ENCODE results near the gene PDGFRA. TPM values are rescaled to one million over a fixed set of nuclear protein-coding genes. Genes with fewer than 3 reads are reported as not detected.

The PDGFRA gene
- total RNA-seq, 2 donors from 2014 or later: 25.3 to 42.8 TPM

DNA sequence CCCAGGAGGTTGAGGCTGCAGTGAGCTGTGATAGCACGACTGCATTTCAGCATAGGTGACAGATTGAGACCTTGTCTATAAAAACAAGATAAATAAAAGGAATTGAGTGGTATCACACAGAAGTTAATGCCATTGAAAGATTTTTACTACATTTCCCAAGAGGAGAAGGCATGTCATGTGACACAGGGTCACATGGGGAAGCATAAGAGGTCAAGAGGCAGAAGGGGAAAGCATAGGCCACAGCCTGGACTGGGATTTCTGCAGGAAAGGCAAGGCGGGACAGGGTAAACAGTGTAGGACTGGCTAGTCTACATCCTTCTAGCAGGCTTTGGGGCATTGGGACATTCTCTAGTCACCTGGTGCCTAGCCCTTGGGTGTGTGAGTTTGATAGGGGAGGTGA is 88.6 kb downstream of the PDGFRA start:
- no peak for DNase-seq (ENCODE audit: low spot score)
- Histone ChIP-seq H3K36me3 (no peaks in the 10 kb centered on the region), H3K27me3 (no peaks in the 10 kb centered on the region), H3K4me1 (no peaks in the 10 kb centered on the region), H3K9me3 (no peaks in the 10 kb centered on the region), H3K27ac (no peak overlapping the region), H3K4me3 (no peak overlapping the region)
- TF ChIP-seq, protein P1, sequence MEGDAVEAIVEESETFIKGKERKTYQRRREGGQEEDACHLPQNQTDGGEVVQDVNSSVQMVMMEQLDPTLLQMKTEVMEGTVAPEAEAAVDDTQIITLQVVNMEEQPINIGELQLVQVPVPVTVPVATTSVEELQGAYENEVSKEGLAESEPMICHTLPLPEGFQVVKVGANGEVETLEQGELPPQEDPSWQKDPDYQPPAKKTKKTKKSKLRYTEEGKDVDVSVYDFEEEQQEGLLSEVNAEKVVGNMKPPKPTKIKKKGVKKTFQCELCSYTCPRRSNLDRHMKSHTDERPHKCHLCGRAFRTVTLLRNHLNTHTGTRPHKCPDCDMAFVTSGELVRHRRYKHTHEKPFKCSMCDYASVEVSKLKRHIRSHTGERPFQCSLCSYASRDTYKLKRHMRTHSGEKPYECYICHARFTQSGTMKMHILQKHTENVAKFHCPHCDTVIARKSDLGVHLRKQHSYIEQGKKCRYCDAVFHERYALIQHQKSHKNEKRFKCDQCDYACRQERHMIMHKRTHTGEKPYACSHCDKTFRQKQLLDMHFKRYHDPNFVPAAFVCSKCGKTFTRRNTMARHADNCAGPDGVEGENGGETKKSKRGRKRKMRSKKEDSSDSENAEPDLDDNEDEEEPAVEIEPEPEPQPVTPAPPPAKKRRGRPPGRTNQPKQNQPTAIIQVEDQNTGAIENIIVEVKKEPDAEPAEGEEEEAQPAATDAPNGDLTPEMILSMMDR (IDR thresholded peaks at IDR 0.05): no peak

DNA sequence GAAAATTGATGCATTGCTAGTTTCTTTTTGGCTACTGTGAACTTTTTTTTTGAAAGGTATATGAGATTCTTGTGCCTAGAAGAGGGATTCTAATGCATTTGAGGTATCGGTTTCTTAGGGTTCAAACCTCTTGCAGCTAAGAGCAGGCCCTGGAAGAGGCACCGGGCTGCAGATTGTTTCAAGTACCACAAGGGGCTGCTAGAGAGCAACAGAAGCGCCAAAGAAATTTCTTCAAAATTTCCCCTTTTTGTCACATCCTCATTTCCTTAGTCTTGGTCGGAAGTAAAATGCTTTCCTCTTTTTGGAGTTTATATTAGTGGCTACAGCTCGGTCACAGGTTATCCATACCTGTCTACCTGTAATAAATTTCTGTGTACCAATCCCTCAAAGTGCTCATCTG is 89.8 kb downstream of the PDGFRA start:
- no peak overlapping the region for H3K4me3 ChIP-seq
- H3K27me3 ChIP-seq: no peaks in the 10 kb centered on the region
- H3K27ac ChIP-seq: no peak overlapping the region
- no peaks in the 10 kb centered on the region for H3K4me1 ChIP-seq
- H3K36me3 ChIP-seq: no peaks in the 10 kb centered on the region
- DNase-seq (ENCODE audit: low spot score): no peak
- no peaks in the 10 kb centered on the region for H3K9me3 ChIP-seq
- TF ChIP-seq, protein P1 (IDR thresholded peaks at IDR 0.05): peak; percentile 61 to 77

DNA sequence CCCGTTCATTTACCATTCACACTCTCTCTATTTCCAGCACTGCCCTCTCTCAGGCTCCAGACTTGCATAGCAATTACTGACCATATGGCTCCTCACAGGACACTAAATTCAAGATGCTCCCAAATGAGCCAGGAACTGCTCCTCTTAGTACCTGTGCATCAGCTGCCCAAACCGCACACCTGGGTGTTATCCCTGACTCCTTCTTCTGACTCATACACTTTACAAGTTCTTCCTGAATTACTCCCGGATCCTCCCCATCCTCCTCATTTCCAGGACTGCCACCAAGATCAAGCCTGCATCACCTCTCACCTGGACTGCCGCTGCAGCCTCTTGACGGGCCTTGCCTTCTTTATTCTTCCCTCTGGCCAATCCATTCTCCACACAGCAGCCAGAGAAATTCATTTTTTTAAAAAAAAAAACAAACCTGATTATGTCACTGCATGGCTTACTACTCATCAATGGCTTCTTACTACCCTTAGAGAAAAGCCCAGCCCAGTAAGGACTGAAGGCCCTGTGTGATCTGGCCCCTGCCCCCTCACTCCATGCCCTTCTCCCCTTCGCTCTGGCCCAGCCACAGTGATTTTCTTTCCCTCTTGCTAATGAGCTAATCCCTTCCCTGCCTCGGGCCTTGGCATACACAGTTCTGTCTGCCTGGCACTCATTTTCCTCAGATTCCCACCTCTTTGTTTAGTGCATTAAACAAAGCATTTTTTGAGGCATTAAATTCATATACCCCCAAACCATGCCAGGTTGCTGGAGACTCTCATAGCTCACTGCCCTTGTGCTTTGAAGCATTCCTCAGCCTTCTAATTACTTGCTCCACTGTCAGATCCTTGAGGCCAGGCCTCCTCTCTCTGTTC is 92.0 kb downstream of the PDGFRA start:
- Histone ChIP-seq H3K27ac (no peak overlapping the region), H3K36me3 (no peaks in the 10 kb centered on the region), H3K4me3 (no peak overlapping the region), H3K27me3 (no peaks in the 10 kb centered on the region), H3K4me1 (no peaks in the 10 kb centered on the region), H3K9me3 (no peaks in the 10 kb centered on the region)
- TF ChIP-seq, protein P1 (IDR thresholded peaks at IDR 0.05): no peak
- no peak for DNase-seq (ENCODE audit: low spot score)

DNA sequence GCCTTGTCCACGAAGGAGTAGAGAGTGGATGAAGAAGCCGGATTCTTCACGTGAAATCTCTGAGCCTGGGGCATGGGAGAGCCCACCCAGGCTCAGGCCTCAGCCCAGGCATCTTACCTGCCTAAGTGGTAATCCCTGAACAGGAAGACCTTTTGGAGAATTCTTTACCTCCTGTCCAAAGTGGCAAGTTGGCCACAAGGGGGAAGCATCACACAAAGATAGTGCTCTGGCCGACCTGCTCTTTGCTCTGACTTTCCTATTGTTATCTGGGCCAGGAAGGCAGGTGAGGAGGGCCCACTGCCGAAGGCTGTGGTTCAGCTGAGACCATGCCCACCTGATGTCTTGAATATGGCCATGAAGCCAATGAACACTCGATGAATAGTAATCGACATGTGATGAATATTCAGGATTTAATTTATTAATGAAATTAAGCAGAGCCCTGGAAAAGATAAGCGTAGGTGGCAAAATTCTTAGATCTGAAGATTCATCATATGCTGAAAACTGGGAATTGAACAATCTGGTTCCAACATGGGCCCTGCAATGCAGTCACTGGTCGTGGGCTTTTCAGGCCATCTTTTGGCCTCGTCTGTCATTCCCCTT is 93.8 kb downstream of the PDGFRA start:
- H3K36me3 ChIP-seq: no peaks in the 10 kb centered on the region
- H3K9me3 ChIP-seq: no peaks in the 10 kb centered on the region
- H3K4me3 ChIP-seq: no peak overlapping the region
- H3K4me1 ChIP-seq: no peaks in the 10 kb centered on the region
- TF ChIP-seq, protein P1 (IDR thresholded peaks at IDR 0.05): peak; percentile 46 to 76
- no peak for DNase-seq (ENCODE audit: low spot score)
- H3K27ac ChIP-seq: no peak overlapping the region
- H3K27me3 ChIP-seq: no peaks in the 10 kb centered on the region

DNA sequence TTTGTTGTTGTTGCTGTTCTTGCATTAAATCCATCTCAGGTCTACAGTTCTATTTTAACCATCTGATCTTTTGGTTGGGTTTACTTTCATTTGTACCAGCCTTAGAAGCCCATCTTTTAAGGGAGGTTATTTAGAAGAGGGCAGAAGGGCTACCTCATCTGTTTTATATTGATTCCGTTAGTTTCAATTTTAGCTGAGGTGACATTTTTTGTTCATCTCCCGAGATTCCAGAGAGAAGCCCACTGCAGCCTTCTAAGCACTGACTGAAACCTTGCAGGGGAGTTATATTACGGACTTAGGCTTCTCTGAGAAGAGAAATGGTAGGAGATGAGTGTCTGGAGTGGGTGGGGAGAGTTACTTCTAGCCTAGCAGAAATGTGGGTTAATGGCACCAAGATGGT is 101.8 kb downstream of the PDGFRA start:
- Histone ChIP-seq H3K9me3 (no peaks in the 10 kb centered on the region), H3K27ac (no peak overlapping the region), H3K4me1 (no peaks in the 10 kb centered on the region), H3K4me3 (no peak overlapping the region), H3K36me3 (no peaks in the 10 kb centered on the region), H3K27me3 (no peaks in the 10 kb centered on the region)
- no peak for DNase-seq (ENCODE audit: low spot score)
- TF ChIP-seq, protein P1 (IDR thresholded peaks at IDR 0.05): no peak

Data from right atrium auricular region (tissue), 2 donors.